PFSK-1 (cell line): ENCODE measurements around the gene NPR1.

ENCODE experiments used
- FOXP2 ChIP-seq: optimal IDR thresholded peaks from 2 replicates; pipeline ENCODE3; 2011; ENCODE audit warnings: borderline replicate concordance, control low read depth, inconsistent platforms; ENCODE audit not compliant: insufficient read depth; ENCODE audit errors: extremely low read length, extremely low read depth
- POLR2AphosphoS5 ChIP-seq: IDR thresholded peaks from 2 replicates; pipeline ENCODE4 v1.6.1; 2012; ENCODE audit warnings: low read depth, mild to moderate bottlenecking, control low read depth, low read length, moderate library complexity
- REST ChIP-seq, 2 experiments: IDR thresholded peaks; 2 replicates each; pipeline versions ENCODE4 v1.6.1 to v1.8.0; 2011 to 2012; ENCODE audit warnings: low read depth in 2 of 2, low read length in 2 of 2, control low read depth in 1 of 2, inconsistent platforms in 1 of 2, mild to moderate bottlenecking in 1 of 2, moderate library complexity in 1 of 2; ENCODE audit not compliant: insufficient read depth in 1 of 2
- SIN3A ChIP-seq: IDR thresholded peaks from 2 replicates; pipeline ENCODE4 v1.6.1; 2012; ENCODE audit warnings: mild to moderate bottlenecking, low read length, moderate library complexity, borderline replicate concordance; ENCODE audit not compliant: insufficient read depth
- TAF1 ChIP-seq: IDR thresholded peaks from 2 replicates; pipeline ENCODE4 v1.6.1; 2012; ENCODE audit warnings: low read length, control low read depth, borderline replicate concordance; ENCODE audit not compliant: insufficient read depth

The NPR1 gene

DNA sequence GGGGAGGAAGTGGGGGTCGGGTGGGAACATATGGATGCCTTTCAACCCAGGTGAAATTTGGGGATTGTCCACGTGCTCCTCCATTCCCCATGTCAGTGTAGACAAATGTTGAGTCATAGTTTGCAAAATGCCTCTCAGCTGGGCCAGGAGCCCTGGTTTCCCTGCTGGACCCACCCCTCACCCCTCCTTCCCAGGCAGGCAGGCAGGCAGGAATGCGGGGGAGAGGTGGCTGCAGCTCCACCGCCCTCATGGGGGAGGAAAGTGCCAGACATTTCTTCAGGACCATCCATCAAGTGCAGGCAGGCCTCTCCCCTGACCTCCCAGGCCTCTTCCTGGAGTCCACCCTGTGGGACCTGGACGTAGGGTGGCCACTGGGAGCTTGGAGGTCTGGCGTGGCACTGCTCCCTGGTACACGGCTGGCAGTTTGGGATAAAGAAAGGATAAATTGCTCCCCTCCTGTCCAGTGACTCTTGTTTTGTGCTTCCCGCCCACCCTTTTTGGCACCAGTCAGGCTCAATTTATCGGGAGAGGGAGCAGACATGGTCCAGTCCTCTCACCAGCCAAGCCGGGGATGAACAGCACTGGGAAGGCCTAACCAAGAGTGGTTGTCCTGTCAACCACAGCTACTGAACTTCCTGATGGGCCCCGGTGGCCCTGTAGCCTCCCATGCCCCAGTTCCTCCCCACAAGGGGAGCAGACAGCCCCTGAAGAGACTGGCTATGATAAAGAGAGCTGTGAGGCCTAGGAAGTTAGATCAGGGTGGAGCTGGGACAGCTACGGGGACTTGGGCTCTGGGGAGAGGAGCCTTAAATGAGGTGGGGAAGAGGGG lies 18.9 kb downstream of the NPR1 start:
- no peak for TF ChIP-seq TAF1
- TF ChIP-seq REST (IDR thresholded peaks at IDR 0.05; ENCODE audit: insufficient read depth in 1 of 2, low read depth in 2 of 2, low read length in 2 of 2) = no peak

- no peak for TF ChIP-seq FOXP2
- no peak for TF ChIP-seq REST (IDR thresholded peaks at IDR 0.05; ENCODE audit: insufficient read depth in 1 of 2, low read depth in 2 of 2, low read length in 2 of 2)
- TF ChIP-seq SIN3A = no peak
- no peak for TF ChIP-seq TAF1
- TF ChIP-seq POLR2AphosphoS5 = no peak
Measured at GRCh38 chr1:153698020-153698922, 19.8 kb downstream of the NPR1 start.

DNA sequence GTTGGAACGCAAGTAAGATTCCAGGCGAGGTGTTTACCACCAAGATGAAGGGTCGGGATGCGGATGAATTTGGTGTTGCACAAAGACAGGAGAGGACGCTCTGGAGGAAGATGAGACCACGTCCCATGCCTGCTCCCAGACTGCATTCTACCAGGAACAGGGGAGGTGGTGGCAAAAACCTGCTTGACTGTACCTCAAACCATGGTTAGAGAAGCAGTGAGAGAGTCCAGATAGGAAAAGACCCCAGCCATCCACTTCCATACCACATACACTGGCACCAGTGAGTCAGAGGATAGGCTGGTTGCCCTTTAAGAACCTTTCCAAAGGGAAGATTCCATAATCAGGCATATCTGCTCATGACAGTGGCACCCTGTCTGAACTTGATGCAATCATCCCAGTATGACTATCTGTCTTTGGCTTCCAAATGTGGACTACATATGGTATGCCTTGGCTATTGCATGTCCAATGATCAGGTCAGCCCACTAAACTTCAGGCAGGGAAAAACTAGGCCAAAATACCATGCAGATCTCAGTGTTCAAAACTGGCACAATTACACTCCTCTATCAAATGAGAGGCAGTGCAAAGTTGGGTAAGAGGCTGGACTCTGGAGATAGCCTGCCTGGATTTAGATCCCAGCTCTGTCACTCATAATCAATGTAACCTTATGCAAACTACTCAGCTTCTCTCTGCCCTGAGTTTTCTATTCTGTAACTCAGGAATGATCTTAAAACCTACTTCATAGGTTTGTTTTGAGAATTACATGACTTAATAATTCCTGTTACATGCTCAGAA lies 20.6 kb downstream of the NPR1 start:
- TF ChIP-seq SIN3A (no peak), POLR2AphosphoS5 (no peak), TAF1 (no peak), FOXP2 (no peak), REST (IDR thresholded peaks at IDR 0.05; ENCODE audit: insufficient read depth in 1 of 2, low read depth in 2 of 2, low read length in 2 of 2) (no peak)

GRCh38 chr1:153699768-153700167 lies 21.3 kb downstream of the NPR1 start:
- TF ChIP-seq FOXP2 = no peak
- no peak for TF ChIP-seq TAF1
- no peak for TF ChIP-seq POLR2AphosphoS5
- TF ChIP-seq SIN3A = no peak
- TF ChIP-seq REST (IDR thresholded peaks at IDR 0.05; ENCODE audit: insufficient read depth in 1 of 2, low read depth in 2 of 2, low read length in 2 of 2) = no peak
